Astrocyte of the spinal cord (primary cell): ENCODE results near the gene AMACR.
A peak's percentile ranks its signal among the peaks of the same experiment; 100 is the strongest.
"Not testable (repeated sequence)": the region's sequence is repeated elsewhere in the genome, so short reads cannot be mapped to it uniquely, and the experiment has no call there.

Experiments
- DNase-seq: peaks from one replicate; pipeline ENCODE4 v3.0.0; 2011; ENCODE audit warnings: low read depth, low spot score
- H3K4me3 ChIP-seq: 2 replicates; pipeline ENCODE4 v1.5.1; 2011; ENCODE audit warnings: low read depth, mild to moderate bottlenecking, low read length, moderate library complexity
- in situ Hi-C: cut with HindIII; loops from 2 replicates; pipeline ENCODE4 v1.10.0; 2017; ENCODE audit warnings: low sequenced_read_pairs
- TF ChIP-seq, protein P1 (sequence below): IDR thresholded peaks from 2 replicates; pipeline ENCODE4 v1.5.1; 2012; ENCODE audit warnings: low read depth, mild to moderate bottlenecking, low read length, inconsistent platforms

The AMACR gene

DNA sequence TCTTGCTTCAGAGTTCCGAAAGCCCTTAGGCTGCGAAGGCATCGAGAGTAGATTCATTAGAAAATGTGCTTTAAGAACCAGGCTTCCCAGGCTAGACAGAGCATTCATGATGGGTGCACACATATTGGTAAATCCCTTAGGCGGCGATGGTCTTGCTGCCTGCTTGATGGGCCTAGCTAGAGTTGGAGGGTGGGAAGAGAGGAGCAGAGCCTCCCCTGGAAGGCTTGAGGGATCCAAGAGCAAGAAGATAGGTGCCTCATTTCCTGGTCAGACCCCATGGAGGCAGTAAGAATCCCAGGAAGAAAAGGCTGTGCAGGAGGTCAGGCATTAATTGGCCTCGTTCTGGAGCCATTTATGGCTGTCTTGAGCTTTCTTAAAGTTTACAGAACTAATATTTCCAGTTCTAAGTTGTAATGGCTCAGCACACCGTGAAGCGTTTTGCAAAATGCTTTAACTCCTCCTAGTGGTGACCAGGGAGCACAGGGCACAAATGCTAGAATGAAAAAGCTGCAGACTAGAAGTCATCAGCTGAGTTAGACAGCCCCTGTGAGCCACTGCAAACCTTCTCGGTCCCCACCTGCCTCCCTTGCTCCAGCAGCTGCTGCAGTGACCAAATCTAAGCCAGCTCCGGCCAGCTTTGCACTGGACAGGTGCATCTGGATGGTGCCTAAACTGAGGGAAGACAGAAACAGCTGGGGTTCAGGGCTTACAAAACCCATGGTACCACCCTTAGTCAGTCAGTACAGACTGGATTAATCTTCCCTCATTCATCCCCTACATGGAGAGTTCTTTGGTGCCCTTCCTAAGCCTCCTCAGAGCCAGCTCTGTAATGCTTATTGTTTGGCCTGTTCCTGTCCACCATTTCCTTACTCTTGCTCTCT lies 38.0 kb downstream of the AMACR start:
- TF ChIP-seq, protein P1, sequence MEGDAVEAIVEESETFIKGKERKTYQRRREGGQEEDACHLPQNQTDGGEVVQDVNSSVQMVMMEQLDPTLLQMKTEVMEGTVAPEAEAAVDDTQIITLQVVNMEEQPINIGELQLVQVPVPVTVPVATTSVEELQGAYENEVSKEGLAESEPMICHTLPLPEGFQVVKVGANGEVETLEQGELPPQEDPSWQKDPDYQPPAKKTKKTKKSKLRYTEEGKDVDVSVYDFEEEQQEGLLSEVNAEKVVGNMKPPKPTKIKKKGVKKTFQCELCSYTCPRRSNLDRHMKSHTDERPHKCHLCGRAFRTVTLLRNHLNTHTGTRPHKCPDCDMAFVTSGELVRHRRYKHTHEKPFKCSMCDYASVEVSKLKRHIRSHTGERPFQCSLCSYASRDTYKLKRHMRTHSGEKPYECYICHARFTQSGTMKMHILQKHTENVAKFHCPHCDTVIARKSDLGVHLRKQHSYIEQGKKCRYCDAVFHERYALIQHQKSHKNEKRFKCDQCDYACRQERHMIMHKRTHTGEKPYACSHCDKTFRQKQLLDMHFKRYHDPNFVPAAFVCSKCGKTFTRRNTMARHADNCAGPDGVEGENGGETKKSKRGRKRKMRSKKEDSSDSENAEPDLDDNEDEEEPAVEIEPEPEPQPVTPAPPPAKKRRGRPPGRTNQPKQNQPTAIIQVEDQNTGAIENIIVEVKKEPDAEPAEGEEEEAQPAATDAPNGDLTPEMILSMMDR = peak; percentile 93
- H3K4me3 ChIP-seq = no peak overlapping the region
- in situ Hi-C loops = no loop called here
- DNase-seq = peak; percentile 67

DNA sequence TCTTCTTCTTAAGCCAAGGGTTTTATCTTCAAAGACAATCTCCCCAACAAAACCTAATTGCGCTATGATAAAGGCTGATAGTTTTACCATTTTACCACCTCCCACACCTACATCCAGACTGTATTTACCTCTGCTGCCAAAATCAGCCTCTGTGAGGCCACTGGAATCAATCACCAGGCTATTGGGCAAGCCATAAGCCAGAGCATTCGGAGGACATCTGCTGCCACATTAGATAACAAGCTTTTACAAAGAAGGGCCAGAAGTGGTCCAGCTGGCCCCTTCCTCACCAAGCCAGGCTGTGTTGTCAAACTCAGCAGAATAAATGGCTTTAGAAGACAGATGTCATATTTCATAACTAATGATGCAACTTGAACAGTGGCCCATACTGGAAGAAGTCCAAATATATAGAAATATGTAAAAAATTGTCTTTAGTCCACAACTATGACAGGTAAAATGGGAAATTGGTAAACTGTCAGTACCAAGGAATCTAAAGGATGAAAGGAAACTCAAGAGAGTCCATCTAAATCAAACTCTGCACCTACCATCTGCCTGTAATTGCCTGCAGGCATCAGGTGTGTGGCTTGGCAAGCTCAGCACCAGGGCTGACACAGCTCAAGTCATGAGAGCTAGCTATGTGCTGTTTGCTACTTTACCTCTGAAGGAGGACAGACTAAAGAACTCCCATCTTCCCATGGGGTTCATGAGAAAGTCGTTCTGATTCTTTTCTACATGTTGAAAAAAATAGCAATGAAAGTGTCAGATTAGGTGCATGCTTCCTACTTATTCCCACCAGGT lies 39.4 kb downstream of the AMACR start:
- no peak overlapping the region for H3K4me3 ChIP-seq
- DNase-seq = no peak
- in situ Hi-C loops = no loop called here
- TF ChIP-seq, protein P1 = no peak

DNA sequence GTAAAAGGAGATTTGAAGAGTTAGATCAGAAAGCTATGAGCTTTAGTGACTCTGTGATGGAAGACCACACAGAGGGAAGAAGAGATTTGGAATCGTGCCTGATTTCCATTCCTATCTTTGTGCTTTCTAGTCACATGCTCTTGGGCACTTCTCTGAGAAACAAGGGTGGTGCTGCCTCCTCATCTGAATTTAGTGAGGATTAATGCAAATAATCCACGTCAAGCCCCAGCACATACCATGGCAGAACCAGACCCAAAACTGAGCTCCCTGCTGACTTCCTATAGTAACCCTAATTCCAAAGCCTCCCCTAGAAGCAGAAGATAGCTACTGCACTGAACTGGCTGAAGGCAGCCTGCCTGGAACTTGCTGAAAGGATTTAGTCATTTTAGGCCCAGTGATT lies 41.0 kb downstream of the AMACR start:
- DNase-seq = no peak
- H3K4me3 ChIP-seq = no peak overlapping the region
- in situ Hi-C loops = no loop called here

DNA sequence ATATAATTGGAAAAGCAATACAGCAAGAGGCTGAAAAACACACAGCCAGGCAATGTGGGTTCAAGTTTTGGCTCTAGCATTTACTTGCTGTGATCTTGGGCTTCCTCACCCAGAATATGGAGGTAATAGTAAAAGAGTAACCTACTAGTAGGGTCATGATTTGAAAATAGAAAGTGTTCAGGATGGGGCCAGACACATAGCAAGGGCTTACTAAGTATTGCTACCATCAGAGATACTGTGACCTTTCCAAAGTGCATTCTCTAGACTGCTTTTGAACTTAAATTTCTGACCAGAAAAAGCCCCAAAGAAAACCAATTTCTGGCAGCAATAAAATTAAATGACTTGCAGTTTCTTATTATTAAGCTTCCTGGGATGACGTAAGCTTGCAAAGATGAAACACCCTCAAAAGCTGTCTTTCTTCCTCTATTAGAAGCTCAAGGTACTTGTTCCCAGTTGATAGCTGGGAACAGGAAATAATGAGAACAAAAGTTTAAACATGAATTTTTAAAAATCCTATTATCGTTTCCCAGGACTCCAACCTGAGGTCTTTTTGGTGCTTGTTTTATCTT lies 43.6 kb downstream of the AMACR start:
- H3K4me3 ChIP-seq = no peak overlapping the region
- TF ChIP-seq, protein P1 = no peak
- in situ Hi-C loops = no loop called here
- no peak for DNase-seq

More for the DNA sequence above, 41.0 kb downstream of the AMACR start:
- TF ChIP-seq, protein P1 = no peak

DNA sequence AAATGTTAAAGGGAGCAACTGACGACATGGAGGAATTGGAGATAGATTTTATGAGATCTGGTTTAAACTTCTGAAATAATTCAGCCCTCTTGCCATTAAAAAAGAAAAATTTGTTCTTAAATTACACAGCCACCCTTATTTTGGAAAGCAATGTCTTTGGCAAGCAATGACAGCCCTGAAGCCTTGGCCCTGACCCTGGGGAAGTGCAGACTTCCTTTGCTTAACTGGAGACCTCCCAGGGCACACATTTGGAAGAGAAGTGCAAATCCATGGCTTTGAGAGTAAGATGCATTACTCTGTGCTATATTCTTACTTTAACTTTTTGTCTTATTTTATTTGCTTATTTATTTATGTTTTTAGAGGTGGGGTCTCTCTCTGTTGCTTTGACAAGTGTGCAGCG lies 49.7 kb downstream of the AMACR start:
- no peak overlapping the region for H3K4me3 ChIP-seq
- DNase-seq = no peak
- TF ChIP-seq, protein P1 = no peak
- in situ Hi-C loops = no loop called here

DNA sequence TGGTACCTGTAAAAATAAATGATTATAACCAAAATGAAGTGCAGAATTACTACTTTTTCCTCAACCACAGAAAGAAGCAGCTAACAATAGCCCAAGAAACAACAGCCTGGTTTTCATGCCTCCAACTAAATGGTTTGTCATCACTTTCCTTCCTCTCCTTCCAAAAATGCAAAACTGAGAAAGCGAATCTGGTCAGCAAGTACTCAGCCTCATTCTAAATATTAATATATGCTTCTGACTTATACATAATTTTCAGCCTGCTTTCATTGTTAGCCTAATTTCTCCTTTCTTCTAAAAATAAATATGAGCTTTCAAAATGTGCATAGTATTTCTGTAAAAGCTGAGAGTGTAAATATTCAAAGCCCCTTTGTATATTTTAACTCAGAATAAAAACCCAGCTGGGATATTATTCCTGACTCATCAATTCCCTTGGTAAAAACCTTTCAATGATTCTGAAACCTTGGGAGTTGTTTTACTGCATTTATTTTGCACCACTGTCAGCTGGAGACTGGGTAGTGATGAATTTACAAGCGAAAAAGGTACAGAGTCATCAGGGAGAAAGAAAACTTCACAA lies 50.2 kb downstream of the AMACR start:
- H3K4me3 ChIP-seq = no peak overlapping the region
- TF ChIP-seq, protein P1 = no peak
- in situ Hi-C loops = no loop called here
- no peak for DNase-seq

DNA sequence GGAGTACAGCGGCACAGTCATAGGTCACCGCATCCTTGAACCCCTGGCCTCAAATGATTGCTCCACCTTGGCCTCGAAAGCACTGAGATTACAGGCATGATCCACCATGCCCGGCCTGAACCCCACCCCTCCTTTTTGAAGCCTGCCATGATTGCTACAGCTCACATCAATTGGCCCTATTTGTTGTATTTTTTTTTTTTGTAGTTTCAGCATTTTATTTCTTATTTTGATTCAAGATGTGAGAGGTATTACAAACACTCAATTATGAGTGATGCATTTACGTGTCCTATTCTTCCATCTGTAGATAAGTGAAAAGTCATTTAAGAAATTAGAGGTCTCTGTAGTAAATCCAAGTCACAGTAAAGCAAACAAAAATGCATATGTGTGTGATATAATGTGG lies 55.7 kb downstream of the AMACR start:
- DNase-seq, in situ Hi-C loops, H3K4me3 ChIP-seq: not testable (repeated sequence)
